NCI-H146 treated with DMSO at 0.1 percent for 48 hours (cell line): ENCODE results near the gene FBXO38.

Source experiments
- DNase-seq: peaks from one replicate; lab custom pipeline; 2025; ENCODE audit not compliant: unreplicated experiment; lab: John Stamatoyannopoulos, UW

Gene FBXO38, protein sequence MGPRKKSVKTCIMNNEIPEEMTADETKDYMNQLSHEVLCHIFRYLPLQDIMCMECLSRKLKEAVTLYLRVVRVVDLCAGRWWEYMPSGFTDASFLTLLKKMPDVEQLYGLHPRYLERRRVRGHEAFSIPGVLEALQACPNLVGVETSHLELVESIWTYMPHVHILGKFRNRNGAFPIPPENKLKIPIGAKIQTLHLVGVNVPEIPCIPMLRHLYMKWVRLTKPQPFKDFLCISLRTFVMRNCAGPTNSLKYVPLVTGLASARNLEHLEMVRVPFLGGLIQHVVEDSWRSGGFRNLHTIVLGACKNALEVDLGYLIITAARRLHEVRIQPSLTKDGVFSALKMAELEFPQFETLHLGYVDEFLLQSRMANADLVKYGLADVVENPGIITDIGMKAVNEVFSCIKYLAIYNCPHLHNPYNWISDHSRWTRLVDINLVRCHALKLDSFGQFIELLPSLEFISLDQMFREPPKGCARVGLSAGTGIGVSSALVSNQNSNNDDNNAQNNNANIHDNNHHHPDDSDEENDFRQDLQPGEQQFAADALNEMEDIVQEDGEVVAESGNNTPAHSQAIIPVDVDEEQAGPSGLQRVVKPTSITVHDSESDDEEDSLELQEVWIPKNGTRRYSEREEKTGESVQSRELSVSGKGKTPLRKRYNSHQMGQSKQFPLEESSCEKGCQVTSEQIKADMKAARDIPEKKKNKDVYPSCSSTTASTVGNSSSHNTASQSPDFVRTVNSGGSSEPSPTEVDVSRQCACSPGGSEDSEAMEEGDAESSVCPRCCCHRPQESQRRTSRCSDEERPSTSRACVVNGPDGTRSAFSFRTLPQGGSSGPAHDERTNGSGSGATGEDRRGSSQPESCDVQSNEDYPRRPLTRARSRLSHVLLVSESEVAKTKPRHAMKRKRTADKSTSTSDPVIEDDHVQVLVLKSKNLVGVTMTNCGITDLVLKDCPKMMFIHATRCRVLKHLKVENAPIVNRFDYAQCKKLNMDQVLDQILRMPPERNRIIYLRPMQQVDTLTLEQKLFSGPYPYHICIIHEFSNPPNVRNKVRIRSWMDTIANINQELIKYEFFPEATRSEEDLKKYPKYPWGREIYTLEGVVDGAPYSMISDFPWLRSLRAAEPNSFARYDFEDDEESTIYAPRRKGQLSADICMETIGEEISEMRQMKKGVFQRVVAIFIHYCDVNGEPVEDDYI

DNA sequence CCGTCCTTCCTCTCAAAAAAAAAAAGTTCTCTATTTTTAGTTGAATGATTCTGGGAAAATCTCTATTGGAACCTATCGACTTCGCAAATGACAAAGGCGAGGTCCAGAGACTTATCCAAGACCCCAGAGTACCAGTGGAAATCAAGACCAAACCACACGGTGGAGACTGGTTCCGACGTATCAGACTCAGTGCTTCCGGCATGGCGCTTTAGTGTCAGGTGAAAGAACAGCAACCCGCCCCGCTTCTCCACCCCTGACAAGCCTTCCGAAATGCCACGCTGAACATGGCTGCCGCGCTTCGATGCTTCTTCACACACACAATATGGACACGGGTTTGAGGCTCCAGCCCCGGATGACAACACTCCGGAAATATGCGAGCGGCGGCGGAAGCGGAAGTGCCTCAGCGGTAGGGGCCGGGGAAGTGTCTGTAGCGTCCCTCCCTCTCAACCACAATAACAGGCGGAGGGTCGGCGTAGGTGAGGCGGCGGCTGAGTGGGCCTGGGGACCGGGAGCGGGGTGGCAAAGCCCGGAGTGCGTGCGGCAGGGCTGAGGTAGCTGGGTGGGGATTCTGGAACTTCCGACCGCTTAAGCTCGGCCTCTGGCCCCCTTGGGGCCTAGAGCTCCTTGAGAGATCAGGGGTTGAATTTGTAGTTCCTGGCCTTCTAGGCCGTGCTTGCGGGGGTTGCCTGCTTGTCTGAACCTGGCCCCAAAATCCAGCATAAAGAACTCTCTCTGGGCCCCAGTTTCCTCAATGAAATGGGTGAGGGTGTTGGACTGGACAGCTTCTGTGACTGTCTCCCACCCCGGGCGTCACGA lies at the start of gene FBXO38:
FBXO38 (plus strand) TSS at position 395 of the 816 bp plus-strand sequence. CDS start 10,819 bp downstream, outside the sequence.
- DNase-seq: peak; percentile 93

DNA sequence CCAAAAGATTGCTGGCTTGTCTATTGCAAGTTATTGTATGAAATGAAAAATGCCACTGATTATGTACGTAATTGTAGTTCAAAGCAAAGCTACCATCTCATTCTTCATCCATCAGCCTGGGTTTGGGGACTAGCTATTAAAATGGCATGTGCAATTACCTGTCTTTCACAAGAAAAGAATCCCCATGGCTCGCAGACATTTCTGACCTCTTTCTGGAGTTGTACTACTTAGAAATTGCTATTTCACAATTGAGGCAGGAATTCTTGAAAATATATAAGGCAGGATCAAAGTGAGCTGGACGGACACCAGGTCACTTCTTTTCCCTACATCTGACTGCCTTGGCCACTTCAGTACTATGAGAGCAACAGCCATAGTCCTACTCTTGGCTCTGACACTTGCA lies 48.5 kb upstream of the FBXO38 start, which contains the start of gene SPINK9:
SPINK9 (plus strand) TSS at position 301 of the 400 bp plus-strand sequence; CDS start at position 356, 55 bp downstream.
- no peak for DNase-seq

DNA sequence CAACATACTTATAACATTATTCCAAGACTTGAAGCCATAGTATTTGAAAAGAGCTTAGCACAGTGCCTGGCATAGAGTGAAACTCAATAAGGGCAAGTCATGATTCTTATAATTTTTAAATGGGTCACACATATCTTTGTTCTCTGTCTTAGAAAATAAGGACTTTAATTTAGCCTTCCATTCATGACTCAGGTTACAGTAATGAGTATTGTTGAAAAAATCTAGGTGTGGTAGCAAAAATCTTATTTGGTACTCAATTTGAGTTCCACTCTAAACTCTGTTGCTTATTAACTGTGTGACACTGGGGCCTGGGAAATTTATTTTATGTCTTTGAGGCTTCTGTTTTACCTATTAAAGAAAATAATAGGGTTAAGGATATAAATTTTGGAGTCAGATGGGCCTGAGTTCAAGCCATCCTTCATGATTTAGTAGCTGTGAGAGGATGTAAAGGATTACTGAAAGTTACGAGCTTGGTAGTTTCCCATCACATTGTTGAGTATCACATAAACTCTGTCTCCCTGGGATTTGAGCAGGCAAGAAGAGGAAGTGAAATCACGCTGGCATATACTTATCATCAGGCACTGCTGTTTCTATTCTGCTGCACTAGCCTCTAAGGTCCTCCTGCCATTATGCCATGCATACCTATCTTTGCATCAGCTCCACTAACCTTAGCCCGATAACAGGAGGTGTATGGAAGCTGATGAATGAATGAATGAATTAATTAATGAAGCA lies 46.9 kb upstream of the FBXO38 start:
- DNase-seq: no peak

DNA sequence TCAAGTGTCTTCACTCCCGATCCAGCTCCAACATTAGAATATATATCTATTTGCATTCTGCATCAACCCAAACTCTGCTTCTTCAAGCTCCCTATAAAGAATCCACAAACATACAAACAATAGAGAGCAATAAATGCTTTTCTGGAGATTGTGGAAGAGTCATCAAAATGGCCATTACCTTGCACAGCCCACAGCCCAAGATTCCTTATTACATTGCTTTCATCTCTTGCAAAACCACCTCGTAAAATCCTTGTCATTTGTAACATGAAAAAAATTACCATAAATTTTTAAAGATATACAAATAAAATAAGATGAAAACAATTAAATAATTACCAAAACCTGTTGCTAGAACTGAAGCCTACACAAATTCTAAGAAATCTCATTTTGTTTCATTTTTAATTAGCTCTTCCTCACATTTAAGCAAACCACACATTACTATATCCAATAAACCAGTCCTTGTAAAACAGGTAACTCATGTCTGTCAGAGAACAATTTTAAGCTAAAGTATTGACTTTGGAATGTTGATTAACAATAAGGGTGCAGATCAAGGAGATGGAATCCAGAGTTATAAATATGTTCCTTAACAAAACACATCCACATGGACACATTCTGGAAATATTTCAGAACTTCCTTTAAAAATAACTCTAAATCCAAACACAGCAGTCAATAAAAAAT lies 41.2 kb upstream of the FBXO38 start:
- DNase-seq: no peak

DNA sequence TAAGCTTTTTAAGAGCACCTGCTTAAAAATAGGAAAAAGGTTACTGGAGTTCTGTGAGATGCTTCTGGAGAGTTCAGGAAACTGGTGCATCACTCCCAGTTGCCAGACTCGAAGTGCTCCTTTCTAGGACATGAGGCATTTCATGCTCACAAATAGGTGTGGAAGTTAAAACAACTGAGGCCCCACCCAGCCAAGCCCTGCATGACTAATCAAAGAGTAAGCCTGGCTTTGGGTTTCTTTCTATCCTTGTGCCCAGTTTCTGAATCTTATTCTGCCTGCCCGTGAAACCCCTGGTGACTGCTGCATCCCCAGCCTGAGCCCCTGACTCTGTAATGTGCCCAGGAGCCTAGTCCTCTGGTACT lies 40.7 kb upstream of the FBXO38 start:
- no peak for DNase-seq

DNA sequence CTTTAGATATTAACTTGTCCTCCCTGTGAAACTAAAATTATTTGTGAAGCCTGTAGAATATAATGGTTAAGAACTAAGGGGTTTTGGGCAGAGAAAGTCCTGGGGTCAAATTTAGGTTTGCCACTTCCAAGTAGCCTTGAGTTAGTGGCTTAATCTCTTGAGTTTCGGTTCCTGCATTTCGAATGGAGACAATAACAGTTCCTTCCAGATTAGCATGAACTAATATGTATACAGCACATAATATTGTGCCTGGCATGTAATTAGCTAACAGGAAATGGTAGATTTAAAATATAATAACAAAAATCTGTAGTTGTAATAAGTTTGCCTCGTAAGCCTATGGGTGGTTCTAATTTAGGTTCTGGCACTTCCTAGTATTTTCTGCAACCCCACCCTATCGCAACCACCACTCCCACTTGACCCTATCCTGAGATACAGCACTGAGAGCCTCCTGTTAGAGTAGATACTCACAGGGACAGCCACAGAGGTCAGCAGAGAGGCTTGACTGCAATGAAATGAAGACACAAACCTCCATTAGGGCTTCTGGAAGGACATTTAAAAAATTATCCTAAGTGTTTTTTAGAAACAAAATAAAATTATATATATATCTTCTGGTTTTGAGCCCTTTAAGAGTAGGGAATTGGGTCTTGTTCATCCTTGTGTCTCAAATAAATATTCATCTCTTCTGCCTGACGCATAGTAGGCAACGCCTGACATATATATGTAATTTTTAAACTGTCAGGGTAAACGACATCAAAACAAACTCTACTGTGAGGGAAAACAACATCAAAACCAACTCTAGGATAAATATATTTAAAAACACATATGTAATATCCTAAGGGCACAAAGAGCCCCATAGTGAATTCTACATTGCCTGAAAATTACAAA lies 39.9 kb upstream of the FBXO38 start:
- no peak for DNase-seq

DNA sequence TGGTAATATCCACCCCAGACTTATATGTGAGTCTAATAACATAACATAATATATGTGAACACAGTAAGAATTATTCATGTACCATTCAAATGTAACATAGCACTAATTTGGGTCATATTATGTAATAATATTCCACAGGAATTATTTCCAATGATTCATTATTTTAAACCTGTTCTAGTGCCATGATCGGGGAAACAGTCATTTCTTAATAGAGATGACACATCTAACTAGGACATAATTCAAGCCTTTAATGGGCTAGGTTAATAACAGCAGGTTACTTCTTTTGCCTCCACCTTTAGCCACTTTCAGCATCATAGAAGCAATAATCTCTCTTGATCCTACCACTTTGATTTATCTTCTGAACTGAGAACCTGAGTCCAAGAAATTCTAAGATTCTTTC lies 36.1 kb upstream of the FBXO38 start:
- DNase-seq: no peak

DNA sequence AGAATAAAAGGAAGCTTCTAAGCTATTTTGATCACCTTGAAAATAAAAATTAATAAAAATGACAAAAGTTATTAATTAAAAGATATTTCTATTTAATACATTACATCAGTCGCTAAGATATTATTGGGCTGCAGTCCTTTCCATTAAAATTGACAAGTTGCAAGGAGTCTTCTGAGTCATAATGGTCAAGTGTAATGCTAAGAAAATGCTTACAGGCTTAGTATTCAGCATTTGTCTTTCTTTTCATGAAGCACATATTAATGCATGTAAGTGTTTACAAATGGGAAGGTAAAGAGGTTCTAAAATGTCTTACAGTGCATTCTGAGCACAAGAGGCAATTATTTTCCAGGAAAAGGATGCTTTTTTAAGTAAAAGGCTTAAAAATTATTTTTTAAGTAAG lies 31.1 kb upstream of the FBXO38 start:
- no peak for DNase-seq

DNA sequence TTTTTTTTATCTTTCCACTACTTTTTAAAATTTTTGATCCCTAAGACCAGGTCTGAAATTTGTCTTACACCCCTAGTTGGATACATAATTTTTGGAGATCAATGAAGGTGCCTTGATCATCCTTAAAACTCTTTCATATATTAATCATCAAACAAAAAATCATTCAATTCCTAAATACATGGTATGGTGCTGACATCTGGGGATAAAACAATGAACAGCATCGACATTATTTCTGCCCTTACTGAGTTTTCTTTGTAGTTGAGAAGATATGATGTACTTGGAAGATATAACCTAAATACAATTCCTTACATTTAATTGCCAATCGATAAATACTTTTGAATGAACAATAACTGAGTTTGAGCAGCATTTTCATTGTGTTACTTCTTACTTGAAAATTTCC lies 30.1 kb upstream of the FBXO38 start:
- DNase-seq: no peak

DNA sequence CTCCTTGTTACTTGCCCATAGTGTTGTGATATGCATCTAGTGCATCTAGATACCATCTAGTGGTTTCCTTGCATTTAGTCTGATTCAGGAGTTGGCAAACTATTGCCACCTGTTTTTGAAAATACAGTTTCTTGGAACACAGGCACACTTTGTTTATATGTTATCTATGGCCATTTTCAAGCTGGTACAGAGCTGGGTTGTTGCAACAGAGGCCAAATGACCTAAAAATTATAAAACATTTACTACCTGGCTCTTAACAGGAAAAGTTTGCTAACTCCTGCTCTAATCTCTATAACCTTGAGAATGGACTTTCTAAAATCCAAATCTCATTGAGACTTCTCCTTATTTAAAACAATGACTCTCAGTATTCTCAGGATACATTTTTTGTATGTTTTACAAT lies 19.4 kb upstream of the FBXO38 start:
- no peak for DNase-seq

DNA sequence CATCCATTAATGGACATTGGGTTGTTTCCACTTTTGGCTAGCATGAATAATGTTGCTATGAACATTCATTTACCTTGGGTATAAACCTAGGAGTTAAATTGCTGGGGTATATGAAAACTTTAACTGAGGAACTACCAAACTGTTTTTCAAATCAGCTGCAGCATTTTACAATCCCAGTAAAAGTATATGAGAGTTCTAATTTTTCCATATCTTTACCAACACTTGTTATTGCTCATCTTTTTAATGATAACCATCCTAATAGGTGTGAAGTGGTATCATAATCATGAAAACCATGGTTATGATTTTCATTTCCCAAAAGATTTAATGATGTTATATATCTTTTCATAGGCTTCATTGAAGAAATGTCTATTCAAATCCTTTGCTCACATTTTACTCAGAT lies 15.5 kb upstream of the FBXO38 start:
- DNase-seq: no peak

DNA sequence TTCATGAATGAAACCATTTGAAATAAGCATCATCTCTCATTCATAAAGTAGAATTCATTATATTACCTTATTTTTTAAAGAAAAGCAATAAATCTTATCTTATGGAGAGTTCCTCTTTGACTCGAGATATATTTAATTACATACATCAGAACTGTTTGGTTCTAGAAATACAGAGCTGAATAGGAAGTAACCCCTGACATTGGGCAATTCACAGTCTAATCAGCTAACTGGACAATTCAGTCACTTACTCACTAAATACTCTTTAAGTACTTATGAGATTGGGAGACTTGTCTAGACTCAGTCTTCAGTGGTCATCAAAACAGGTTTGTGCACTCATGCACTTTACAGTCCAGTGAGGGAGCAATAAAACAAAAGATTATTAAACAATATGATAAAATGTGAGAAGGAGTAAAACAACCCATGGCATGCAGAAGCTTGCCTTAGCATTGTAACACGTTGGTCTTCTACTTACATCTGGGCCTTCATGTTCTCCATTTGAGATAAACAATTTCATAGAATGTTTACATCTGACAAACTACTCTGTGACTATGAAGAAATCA lies 11.5 kb upstream of the FBXO38 start:
- no peak for DNase-seq

DNA sequence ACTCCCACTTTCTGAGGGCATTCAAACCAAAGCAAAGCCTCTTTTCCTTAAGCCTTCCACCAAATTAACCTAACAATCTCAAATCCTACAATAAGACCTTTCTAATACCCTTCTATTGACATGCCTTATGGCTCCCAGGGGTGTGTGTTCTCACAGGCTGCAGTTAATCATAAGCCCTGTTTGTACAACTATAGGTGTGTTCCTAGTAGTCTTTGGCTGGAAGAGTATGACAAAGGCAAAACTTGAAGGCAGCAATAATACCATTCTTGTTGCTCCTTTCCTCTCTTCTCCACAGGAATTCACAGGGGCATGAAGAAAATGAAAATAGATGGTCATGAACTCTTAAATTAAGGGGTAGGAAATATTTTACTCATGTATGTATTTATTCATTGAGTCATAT lies 10.9 kb upstream of the FBXO38 start:
- DNase-seq: no peak

DNA sequence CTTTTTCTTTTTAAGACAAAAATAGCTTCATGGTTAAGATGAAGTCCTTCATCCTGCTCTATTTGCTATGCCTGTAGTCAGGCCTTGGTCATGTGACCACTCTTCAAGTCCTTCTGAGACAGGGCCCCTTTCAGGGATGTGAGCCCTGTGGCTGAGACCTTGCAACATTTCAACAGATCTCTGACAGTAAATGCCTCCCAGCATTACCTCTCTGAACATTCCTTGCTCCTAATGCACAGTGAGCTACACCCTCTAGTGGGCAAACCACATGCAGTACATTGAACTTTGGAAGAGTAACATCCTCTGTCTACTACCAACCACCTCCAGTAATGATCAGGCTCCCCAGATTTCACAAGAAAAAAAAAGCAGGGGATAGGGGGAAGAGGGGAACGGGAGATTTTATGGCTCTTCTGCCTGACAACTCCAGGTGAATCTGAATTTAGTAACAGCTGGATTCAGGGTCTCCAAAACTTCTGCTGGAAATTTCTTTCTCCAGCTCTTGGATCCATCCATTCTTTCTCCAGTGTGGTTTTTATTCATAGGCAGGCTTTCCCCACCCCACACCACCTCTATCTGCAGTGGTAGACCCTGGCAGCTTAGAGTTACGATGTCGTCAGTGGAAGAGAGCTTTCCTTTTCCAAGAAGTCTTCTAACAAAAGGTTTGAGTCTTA lies 8.9 kb upstream of the FBXO38 start:
- peak; percentile 20 for DNase-seq

DNA sequence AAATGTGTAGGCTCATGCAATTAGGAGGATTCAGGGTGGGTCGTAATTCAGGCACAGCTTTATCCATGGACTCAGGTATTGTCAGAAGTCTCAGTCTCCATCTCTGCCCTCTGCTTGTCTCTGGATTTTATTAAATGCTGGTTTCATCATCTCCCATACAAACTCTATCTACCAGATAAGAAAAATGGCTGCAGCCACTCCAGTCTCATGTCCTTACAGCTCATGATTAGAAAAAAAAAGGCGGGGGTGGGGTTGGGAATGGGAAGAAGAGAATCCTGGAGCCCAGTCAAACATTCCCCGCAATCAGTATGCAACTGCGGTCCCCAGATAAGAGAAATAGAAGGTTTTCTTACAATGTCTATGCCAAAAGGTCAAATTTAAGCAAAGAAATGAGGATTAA lies 7.6 kb upstream of the FBXO38 start:
- no peak for DNase-seq

DNA sequence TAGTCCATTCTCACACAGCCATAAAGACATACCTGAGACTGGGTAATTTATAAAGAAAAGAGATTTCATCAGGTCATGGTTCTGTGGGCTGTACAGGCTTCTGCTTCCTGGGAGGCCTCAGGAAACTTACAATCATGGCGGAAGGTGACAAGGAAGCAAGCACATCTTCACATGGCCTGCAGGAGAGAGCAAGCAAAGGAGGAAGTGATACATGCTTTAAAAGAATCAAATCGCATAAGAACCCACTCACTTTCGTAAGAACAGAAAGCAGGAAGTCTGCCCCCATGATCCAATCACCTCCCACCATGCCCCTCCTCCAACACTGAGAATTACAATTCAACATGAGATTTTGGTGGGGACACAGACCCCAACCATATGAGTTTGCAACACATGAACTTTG lies 5.1 kb upstream of the FBXO38 start:
- DNase-seq: no peak

DNA sequence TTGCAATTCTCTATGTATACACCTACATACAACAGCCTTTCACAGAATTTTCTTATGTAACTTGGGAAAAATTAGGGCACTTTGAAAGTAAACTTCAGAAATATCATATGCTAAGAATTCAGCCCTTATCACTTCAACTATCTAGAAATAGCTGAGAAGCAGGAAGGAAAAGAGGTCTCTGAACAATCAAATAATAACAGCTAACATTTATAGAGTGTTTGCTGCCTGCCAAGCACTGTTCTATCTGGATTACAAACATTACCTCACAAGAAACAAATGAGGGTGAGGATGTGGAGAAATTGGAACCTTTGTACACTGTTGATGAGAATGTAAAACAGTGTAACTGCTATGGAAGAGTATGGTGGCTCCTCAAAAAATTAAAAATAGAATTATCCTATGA lies 4.4 kb upstream of the FBXO38 start:
- no peak for DNase-seq

DNA sequence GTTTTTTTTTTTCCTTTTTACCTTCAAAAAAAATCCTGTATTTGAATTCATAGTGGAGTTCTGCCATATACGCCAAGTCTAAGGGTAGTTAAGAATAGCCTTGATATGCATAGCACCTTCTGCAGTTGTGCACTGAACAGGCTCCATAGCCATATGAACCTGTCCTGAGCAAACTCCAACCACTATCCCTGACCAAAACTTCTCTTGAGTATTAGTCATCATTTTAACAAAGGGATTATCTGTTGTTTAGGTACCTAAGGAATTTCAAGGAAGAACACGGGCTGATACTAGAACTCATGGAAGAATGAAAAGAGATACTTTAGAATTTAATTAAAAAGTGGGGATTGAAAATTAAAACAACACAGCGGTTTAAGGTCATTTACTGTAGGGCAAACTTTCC lies 1.9 kb upstream of the FBXO38 start:
- no peak for DNase-seq
